ENCODE data around the gene TRIM44.
"Not testable (repeated sequence)": the region's sequence is repeated elsewhere in the genome, so short reads cannot be mapped to it uniquely, and the experiment has no call there.

The TRIM44 gene

DNA sequence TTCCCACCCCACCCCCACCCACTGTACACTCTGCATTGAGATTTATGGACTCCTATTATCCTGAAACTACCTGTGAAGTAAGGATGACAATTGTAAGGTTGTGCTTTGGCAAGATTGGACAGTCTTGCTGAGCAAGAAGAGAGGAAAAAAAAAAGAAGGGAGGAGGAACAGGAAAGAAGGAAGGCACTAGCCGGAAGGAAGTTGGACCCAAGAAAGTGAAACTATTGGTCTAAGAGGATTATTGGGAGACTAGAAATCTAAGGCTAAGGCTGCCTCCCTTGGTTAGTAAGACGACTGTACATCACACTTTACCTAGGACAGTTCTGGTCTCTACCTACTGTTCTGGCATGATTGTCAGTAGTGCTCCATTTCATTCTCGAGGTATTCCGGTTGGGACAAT lies 12.1 kb upstream of the TRIM44 start:
- Histone ChIP-seq H2AFZ (no peak overlapping the region), H3K79me2 (no peaks in the 10 kb centered on the region), H3K4me1 (no peaks in the 10 kb centered on the region), H3K27ac (no peak overlapping the region), H3K4me3 (ENCODE audit: low read depth, low read length) (no peak overlapping the region), H3K9ac (no peak overlapping the region), H3K9me3 (ENCODE audit: control insufficient read depth, low read length) (no peaks in the 10 kb centered on the region), H3K36me3 (ENCODE audit: control insufficient read depth, insufficient read depth, low read length) (no peaks in the 10 kb centered on the region), H3K27me3 (ENCODE audit: control insufficient read depth, insufficient read depth, low read length) (no peaks in the 10 kb centered on the region), H3K4me2 (ENCODE audit: low read length) (no peak overlapping the region)
- TF ChIP-seq, protein P1, sequence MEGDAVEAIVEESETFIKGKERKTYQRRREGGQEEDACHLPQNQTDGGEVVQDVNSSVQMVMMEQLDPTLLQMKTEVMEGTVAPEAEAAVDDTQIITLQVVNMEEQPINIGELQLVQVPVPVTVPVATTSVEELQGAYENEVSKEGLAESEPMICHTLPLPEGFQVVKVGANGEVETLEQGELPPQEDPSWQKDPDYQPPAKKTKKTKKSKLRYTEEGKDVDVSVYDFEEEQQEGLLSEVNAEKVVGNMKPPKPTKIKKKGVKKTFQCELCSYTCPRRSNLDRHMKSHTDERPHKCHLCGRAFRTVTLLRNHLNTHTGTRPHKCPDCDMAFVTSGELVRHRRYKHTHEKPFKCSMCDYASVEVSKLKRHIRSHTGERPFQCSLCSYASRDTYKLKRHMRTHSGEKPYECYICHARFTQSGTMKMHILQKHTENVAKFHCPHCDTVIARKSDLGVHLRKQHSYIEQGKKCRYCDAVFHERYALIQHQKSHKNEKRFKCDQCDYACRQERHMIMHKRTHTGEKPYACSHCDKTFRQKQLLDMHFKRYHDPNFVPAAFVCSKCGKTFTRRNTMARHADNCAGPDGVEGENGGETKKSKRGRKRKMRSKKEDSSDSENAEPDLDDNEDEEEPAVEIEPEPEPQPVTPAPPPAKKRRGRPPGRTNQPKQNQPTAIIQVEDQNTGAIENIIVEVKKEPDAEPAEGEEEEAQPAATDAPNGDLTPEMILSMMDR (IDR thresholded peaks at IDR 0.05) = no peak

DNA sequence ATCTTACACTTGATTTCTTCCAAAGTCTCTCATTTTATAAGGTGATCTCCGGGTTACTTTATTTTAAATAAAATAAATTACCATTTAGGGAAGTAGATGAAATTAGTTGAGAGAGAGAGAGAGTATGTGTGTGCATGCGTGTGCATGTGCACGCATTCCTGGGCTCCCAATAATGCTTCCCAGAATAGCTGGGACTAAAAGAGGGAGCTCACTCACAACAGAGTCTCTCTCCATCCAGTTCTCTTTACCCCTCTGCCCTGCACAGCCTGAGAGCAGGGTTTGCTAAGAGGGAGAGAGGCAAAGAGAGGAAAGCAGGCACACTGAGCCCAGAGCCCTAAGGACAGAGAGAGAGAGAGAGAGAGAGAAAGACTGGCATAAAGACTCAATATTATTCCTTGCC lies 11.3 kb upstream of the TRIM44 start:
- no peaks in the 10 kb centered on the region for H3K27me3 ChIP-seq (ENCODE audit: control insufficient read depth, insufficient read depth, low read length)
- no peaks in the 10 kb centered on the region for H3K4me1 ChIP-seq
- TF ChIP-seq, protein P1 (IDR thresholded peaks at IDR 0.05) = no peak
- no peaks in the 10 kb centered on the region for H3K79me2 ChIP-seq
- H3K4me2 ChIP-seq (ENCODE audit: low read length) = no peak overlapping the region
- H2AFZ ChIP-seq = no peak overlapping the region
- H3K27ac ChIP-seq = no peak overlapping the region
- no peaks in the 10 kb centered on the region for H3K9me3 ChIP-seq (ENCODE audit: control insufficient read depth, low read length)
- H3K9ac ChIP-seq = no peak overlapping the region
- no peaks in the 10 kb centered on the region for H3K36me3 ChIP-seq (ENCODE audit: control insufficient read depth, insufficient read depth, low read length)
- H3K4me3 ChIP-seq (ENCODE audit: low read depth, low read length) = no peak overlapping the region

DNA sequence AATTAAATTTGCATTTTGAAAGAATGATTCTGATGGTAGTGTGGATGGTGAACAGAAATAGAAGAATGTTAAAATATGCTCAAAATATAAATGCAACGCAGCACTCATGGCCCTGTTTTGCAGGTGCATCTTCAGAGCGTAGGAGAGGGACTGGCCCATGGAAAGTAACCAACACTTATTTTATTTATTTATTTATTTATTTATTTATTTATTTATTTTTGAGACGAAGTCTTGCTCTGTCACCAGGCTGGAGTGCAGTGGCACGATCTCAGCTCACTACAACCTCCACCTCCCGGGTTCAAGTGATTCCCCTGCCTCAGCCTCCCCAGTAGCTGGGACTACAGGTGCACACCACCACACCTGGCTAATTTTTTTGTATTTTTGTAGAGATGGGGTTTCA lies 9.8 kb upstream of the TRIM44 start:
- H3K9me3 ChIP-seq (ENCODE audit: control insufficient read depth, low read length); H2AFZ ChIP-seq; H3K4me1 ChIP-seq; H3K27ac ChIP-seq; H3K79me2 ChIP-seq; H3K9ac ChIP-seq; H3K4me2 ChIP-seq (ENCODE audit: low read length); H3K36me3 ChIP-seq (ENCODE audit: control insufficient read depth, insufficient read depth, low read length); H3K27me3 ChIP-seq (ENCODE audit: control insufficient read depth, insufficient read depth, low read length); H3K4me3 ChIP-seq (ENCODE audit: low read depth, low read length): not testable (repeated sequence)

DNA sequence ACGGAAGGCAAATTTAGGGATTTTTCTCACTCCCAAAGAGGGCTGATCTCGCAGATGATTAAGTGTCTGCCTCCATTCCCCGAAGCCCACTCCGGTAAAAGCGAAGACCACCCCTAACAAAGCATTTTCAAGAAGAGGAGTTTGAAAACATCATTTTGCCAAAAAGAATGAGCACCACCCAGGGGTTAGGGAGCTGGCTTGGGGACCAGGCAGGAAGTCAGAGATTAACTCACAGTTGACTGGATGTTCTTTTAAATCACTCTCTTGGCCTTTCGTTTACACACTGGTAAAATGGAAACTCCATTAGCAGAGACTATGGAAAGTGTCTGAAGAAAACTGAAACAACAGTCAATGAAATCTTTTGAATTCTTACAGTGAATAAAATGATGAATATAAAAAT lies 7.9 kb upstream of the TRIM44 start:
- H3K27ac ChIP-seq = no peak overlapping the region
- H3K4me1 ChIP-seq = no peaks in the 10 kb centered on the region
- H3K9ac ChIP-seq = no peak overlapping the region
- H3K4me2 ChIP-seq (ENCODE audit: low read length) = no peak overlapping the region
- no peaks in the 10 kb centered on the region for H3K36me3 ChIP-seq (ENCODE audit: control insufficient read depth, insufficient read depth, low read length)
- no peak overlapping the region for H2AFZ ChIP-seq
- no peak overlapping the region for H3K4me3 ChIP-seq (ENCODE audit: low read depth, low read length)
- no peaks in the 10 kb centered on the region for H3K27me3 ChIP-seq (ENCODE audit: control insufficient read depth, insufficient read depth, low read length)
- H3K79me2 ChIP-seq = no peaks in the 10 kb centered on the region
- no peaks in the 10 kb centered on the region for H3K9me3 ChIP-seq (ENCODE audit: control insufficient read depth, low read length)
- TF ChIP-seq, protein P1 (IDR thresholded peaks at IDR 0.05) = no peak

DNA sequence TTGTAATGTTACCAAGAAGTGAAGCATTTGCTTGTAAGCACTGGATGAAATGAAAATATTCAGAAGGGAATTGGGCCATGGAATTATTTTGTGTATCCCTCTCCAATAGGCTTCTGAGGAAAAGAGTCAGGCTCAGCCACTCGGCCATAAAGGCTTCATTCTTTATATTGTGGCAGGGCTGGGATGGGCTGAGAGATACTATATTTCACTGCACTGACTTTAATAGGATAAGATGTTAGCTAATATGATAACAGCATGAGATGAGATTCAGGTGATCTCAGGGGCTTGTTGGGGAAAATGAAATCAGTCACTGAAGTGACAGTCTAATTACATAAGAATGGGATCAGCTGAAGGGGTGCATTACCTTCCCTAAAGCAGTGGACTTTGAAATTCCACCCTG lies 7.3 kb upstream of the TRIM44 start:
- TF ChIP-seq, protein P1 (IDR thresholded peaks at IDR 0.05) = no peak
- H3K27me3 ChIP-seq (ENCODE audit: control insufficient read depth, insufficient read depth, low read length) = no peaks in the 10 kb centered on the region
- no peaks in the 10 kb centered on the region for H3K9me3 ChIP-seq (ENCODE audit: control insufficient read depth, low read length)
- no peaks in the 10 kb centered on the region for H3K79me2 ChIP-seq
- no peak overlapping the region for H3K27ac ChIP-seq
- no peak overlapping the region for H2AFZ ChIP-seq
- no peaks in the 10 kb centered on the region for H3K36me3 ChIP-seq (ENCODE audit: control insufficient read depth, insufficient read depth, low read length)
- no peak overlapping the region for H3K4me2 ChIP-seq (ENCODE audit: low read length)
- no peaks in the 10 kb centered on the region for H3K4me1 ChIP-seq
- H3K4me3 ChIP-seq (ENCODE audit: low read depth, low read length) = no peak overlapping the region
- no peak overlapping the region for H3K9ac ChIP-seq
